ENCODE measurements around the gene TJAP1.
"Not testable (repeated sequence)": the region's sequence is repeated elsewhere in the genome, so short reads cannot be mapped to it uniquely, and the experiment has no call there.

Gene TJAP1

GRCh38 chr6:43539409-43539808 is 62.0 kb downstream of the TJAP1 start:
- DNase-seq: not testable (repeated sequence)

DNA sequence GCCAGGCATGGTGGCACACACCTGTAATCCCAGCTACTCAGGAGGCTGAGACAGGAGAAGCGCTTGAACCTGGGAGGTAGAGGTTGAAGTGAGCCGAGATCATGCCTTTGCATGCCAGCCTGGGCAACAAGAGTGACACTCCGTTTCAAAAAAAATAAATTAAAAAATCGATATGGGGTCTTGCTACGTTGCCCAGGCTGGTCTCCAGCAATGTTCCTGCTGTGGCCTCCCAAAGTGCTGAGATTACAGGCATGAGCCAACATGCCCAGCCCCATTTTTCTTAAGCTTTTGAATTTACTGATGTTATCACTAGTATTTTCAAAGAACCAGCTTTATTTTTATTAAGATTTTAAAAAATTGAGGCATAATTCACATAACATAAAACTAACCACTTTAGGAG is 63.1 kb downstream of the TJAP1 start:
- no peak for DNase-seq

DNA sequence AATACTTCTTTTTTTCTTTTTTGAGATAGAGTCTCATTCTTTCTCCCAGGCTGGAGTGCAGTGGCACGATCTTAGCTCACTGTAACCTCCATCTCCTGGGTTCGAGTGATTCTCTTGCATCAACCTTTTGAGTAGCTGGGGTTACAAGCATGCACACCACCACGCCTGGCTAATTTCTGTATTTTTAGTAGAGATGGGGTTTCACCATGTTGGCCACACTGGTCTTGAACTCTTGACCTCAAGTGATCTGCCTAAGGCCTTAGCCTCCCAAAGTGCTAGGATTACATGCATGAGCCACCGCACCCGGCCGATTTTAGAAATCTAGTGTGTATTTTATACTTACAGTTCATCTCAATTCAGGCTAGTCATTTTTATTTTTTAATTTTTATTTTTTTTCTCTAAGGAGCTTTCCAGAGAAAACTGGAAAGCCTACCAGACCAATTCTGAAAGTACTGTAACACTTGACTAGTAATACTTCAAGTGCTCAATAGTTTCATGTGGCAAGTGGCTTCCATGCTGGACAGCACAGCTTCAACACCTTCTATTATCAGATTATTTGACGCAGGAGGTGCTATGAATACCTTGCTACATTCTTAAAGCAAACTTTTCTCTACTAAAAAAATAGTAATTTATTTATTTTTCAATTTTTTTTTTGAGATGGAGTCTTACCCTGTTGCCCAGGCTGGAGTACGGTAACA is 64.6 kb downstream of the TJAP1 start:
- no peak for DNase-seq

DNA sequence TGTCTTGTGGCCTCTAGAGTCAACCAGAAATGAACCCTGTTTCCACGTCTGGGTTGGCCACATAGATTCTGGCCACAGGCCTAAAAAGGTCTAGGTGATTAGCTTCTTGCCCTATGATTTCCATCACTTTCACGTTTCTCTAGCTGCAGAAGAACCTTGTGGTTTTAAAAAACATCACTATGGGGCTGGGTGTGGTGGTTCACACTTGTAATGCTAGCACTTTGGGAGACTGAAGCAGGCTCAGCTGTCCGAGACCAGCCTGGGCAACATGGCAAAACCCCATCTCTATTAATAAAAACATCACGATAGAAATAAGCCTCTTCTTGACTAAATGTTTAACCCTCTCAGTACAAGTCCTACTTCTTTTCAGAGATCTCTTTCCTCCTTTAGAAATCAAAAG is 67.1 kb downstream of the TJAP1 start:
- DNase-seq: no peak

- DNase-seq: no peak
These were observed 69.9 kb downstream of the TJAP1 start for GRCh38 chr6:43547222-43547621.

Data from NCI-H1417 treated with DMSO at 0.1 percent for 48 hours (cell line).